C4-2B (cell line): ENCODE data around the gene HEATR1.

Experiments used
- CTCF ChIP-seq: fragments of 450-650 bp; conservative IDR thresholded peaks from 2 replicates; pipeline ENCODE4 v1.5.1; 2017; ENCODE audit warnings: mild to moderate bottlenecking
- ZFX ChIP-seq: fragments of 450-650 bp; IDR thresholded peaks from 2 replicates; pipeline ENCODE4 v1.6.1; 2017

- no peak for TF ChIP-seq CTCF
- no peak for TF ChIP-seq ZFX
Observed at GRCh38 chr1:236627727-236628408, 23.6 kb upstream of the HEATR1 start.
